ENCODE results near the gene MAP2K3. TPM values are rescaled to one million over a fixed set of nuclear protein-coding genes. Genes with fewer than 3 reads are reported as not detected.

Gene MAP2K3
- total RNA-seq, 4 donors from 2014 or later, result 15.5 to 23.4 (median 21.3) TPM

- no peak overlapping the region for H3K27ac ChIP-seq
- no peaks in the 10 kb centered on the region for H3K9me3 ChIP-seq
- TF ChIP-seq CTCF (IDR thresholded peaks at IDR 0.05) (no peak), POLR2A (IDR thresholded peaks at IDR 0.05) (no peak)
- H3K4me1 ChIP-seq, result peaks cover 0 to 8% of the 10 kb centered on the region in 2 donors
- WGBS, 2 donors, result 60 to 62% methylated on average over 7 of the region's 7 CpGs
- peaks cover 52 to 56% of the 10 kb centered on the region in 2 donors for H3K36me3 ChIP-seq
- intact Hi-C loops (cut with DNase I), result no loop called here
- H3K4me3 ChIP-seq (replicated peaks in 1 of 3), result no peak overlapping the region
- DNase-seq, result no peak
- no peaks in the 10 kb centered on the region for H3K27me3 ChIP-seq
Measured at GRCh38 chr17:21299981-21300600, 15.6 kb downstream of the MAP2K3 start.

- Histone ChIP-seq H3K4me1 (peaks cover 0 to 3% of the 10 kb centered on the region in 2 donors), H3K4me3 (replicated peaks in 1 of 3) (no peak overlapping the region), H3K36me3 (peaks cover 52 to 56% of the 10 kb centered on the region in 2 donors), H3K9me3 (no peaks in the 10 kb centered on the region), H3K27me3 (no peaks in the 10 kb centered on the region), H3K27ac (no peak overlapping the region)
- 73 to 76% methylated on average over 29 to 31 of the region's 31 CpGs for WGBS, 2 donors
- DNase-seq, result no peak
- TF ChIP-seq POLR2A (IDR thresholded peaks at IDR 0.05), result no peak
- no peak for TF ChIP-seq CTCF (IDR thresholded peaks at IDR 0.05)
- intact Hi-C loops (cut with DNase I), result no loop called here
Measured at GRCh38 chr17:21300601-21301571, 16.4 kb downstream of the MAP2K3 start.

GRCh38 chr17:21301593-21302550, 17.4 kb downstream of the MAP2K3 start:
- peaks cover 52 to 56% of the 10 kb centered on the region in 2 donors for H3K36me3 ChIP-seq
- H3K27ac ChIP-seq, result no peak overlapping the region
- H3K4me3 ChIP-seq (replicated peaks in 1 of 3), result no peak overlapping the region
- TF ChIP-seq CTCF (IDR thresholded peaks at IDR 0.05) (no peak), POLR2A (IDR thresholded peaks at IDR 0.05) (no peak)
- DNase-seq, result no peak
- H3K4me1 ChIP-seq, result peaks cover 0 to 3% of the 10 kb centered on the region in 2 donors
- no peaks in the 10 kb centered on the region for H3K9me3 ChIP-seq
- H3K27me3 ChIP-seq, result no peaks in the 10 kb centered on the region
- 70 to 76% methylated on average over 19 of the region's 19 CpGs for WGBS, 2 donors
- intact Hi-C loops (cut with DNase I), result no loop called here

GRCh38 chr17:21302711-21303425, 18.4 kb downstream of the MAP2K3 start:
- 69 to 73% methylated on average over 21 of the region's 21 CpGs for WGBS, 2 donors
- Histone ChIP-seq H3K27me3 (no peaks in the 10 kb centered on the region), H3K36me3 (peaks cover 52 to 56% of the 10 kb centered on the region in 2 donors), H3K4me1 (no peaks in the 10 kb centered on the region), H3K4me3 (replicated peaks in 1 of 3) (no peak overlapping the region), H3K9me3 (no peaks in the 10 kb centered on the region), H3K27ac (no peak overlapping the region)
- intact Hi-C loops (cut with DNase I), result no loop called here
- DNase-seq, result no peak
- TF ChIP-seq POLR2A (IDR thresholded peaks at IDR 0.05) (no peak), CTCF (IDR thresholded peaks at IDR 0.05) (no peak)
